RCC 7860 (cell line): ENCODE data around the gene RRP1.

Experiments used
- DNase-seq: peaks from one replicate; pipeline ENCODE4 v3.0.0-alpha.2; 2015; ENCODE audit warnings: low spot score
- FAIRE-seq: peaks from 2 replicates; lab custom pipeline; 2012; peaks lifted over from hg19 to GRCh38; lab: Jason Lieb, UNC

Gene RRP1, protein sequence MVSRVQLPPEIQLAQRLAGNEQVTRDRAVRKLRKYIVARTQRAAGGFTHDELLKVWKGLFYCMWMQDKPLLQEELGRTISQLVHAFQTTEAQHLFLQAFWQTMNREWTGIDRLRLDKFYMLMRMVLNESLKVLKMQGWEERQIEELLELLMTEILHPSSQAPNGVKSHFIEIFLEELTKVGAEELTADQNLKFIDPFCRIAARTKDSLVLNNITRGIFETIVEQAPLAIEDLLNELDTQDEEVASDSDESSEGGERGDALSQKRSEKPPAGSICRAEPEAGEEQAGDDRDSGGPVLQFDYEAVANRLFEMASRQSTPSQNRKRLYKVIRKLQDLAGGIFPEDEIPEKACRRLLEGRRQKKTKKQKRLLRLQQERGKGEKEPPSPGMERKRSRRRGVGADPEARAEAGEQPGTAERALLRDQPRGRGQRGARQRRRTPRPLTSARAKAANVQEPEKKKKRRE

DNA sequence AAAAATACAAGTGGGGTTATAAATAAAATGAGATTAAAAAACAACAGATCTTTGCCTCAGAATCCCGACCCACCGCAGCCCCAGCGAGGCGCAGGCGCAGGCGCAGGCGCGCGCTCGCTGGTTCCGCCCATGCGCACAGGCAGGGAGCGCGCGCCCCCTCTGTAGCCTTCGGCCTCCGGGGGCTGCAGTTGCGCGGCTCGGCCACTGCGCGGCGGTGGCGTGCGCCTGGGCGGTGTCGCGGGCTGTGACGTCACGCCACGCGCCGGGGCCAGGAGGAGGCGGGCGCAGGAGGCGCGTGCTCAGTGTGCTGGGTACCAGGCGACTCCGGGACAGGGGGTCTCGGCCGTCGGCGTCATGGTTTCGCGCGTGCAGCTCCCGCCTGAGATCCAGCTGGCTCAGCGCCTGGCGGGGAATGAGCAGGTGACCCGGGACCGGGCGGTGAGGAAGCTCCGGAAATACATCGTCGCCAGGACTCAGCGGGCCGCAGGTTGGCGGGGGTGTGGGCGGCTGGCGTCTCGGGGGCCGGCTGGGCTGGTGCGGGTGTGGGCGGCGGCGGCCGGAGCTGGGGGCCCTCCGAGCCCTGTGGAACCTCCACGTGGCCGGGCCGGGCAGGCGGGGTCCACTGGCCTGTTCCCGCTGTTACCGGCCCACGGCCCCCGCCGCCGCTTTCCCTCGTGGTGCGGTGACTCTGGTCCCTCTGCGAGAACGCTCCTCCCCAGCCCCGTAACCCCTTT lies at the start of gene RRP1:
Gene RRP1 (plus strand): TSS at position 302 of the 734 bp plus-strand sequence. CDS start 53 bp downstream, at position 355.
- FAIRE-seq (no peak), DNase-seq (peak; percentile 78)

DNA sequence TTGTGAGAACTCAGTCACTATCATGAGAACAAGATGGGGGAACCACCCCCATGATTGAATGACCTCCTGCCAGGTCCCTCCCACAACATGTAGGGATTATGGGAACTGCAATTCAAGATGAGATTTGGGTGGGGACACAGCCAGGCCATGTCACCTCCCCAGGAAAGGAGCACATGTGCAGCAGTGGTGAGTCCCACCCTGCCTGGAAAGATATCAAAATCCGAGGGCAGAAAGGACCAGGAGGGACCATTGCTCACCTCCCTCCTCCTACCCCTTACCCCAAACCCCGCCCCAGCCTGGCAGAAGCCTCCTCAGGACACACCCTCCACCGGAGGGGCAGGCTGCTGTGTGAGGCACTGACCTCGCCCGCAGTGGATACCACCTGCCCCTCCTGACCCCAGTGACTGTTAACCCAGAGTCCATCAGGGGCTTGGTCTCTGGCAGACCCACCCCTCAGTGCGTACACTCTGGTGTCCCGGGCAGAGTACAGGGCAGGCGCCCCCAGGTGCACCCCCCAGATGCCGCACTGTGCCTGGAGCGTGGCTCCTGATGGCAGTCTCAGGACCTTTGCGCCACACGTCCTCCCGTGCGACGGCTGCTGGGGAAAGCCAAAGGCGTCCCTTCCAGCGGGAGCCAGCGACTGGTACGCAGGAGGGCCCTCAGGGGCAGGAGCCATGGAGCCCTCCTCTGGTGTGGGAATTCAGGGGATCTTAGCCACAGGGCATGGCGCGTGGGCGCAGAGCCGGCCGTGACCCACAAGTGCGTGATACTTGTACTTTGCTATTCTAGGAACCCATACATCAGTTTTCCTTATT lies 49.5 kb upstream of the RRP1 start:
- FAIRE-seq (no peak), DNase-seq (no peak)

DNA sequence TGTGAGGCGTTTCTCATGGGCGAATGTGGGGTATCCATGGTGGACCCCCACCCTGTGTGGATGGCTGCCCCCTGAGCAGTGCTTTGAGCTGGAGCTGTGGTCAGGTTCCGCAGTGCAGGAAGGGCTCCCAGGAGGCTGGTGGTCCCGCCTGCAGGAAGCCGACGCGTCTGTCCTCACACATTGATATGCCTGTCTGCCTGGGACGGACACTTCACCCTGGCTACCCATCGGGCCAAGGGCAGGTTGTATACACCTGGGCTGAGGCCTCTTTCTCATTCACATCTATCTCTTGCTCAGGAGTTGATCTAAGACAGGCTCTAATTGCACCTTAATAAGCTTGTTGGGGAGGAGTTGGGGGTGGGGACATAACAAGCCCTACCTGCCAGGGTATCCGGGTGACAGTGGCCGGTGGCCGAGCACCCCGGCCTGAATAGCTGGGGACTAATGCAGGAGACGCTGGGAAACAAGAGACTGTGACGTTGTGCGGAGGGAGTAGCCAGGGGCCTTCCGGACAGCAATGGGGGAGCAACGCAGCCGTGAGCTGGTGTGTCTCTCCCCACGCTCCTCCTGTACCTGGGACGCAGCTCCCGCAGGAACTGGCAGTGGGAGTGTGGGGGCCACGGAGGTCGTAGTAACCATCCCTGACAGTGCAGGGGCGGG lies 48.8 kb upstream of the RRP1 start:
- FAIRE-seq (no peak), DNase-seq (no peak)

DNA sequence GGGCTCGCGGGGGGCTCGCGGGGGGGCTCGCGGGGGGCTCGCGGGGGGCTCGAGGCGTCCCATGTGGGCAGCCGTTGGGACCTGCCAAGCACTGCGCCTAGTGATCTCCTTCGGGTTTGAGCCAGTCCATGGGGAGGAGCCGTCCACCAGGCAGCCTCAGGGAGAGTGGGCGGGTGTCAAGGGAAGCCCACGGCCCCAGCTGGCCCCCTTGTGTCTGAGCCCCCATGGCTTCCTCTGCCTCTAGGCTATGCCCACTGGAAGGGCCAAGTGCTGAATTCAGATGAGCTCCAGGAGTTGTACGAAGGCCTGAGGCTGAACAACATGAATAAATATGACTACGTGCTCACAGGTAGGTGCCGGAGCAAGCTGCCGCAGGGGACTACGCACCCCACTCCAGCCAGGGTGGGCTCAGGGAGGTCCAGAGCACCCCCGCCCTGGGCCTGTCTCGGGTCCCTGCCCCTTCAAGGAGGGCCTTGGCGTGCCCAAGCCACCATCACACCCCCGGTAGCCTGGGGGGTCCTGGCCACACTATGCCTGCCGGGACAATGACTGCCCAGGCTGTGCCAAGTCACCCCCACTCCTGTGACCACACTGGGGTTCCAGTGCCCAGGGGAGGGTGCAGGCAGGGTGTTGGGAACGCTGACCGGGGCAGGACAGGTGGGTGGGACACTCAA lies 47.8 kb upstream of the RRP1 start:
- DNase-seq: no peak
- no peak for FAIRE-seq

DNA sequence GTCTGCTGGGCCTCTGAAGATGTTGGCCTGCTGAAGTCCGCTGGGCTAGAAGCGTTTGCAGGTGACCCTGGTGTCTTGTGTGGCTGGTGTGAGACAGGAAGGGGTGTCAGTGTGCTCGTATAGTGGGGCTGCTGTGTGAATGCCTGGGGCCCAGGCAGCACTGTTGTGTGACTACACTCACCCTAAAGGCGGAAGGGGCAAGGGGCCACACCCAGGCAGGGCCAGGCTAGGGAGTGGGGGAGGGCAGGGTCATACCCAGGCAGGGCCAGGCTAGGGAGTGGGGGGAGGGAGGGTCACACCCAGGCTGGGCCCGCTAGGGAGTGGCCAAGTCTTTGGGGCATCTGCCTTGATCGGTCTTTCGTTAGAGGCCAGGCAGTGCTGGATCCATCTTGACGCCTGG lies 45.4 kb upstream of the RRP1 start:
- DNase-seq (no peak), FAIRE-seq (no peak)

DNA sequence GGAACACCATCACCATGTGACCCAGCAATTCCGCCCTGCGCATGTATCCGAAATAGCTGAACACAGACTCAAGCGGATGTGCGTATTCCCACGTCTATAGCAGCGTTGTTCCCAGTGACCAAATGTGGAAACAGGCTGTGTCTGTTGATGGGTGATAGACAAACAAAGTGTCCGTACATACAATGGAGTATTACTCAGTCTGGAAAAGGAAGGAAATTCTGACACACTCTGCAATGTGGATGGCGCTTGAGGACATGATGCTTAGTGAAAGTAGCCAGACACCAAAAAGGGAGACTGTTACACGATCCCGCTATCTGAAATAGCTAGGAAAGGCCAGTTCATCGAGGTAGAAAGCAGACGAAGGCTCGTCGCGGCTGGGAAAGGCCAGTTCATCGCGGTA lies 44.7 kb upstream of the RRP1 start:
- DNase-seq: no peak
- no peak for FAIRE-seq

DNA sequence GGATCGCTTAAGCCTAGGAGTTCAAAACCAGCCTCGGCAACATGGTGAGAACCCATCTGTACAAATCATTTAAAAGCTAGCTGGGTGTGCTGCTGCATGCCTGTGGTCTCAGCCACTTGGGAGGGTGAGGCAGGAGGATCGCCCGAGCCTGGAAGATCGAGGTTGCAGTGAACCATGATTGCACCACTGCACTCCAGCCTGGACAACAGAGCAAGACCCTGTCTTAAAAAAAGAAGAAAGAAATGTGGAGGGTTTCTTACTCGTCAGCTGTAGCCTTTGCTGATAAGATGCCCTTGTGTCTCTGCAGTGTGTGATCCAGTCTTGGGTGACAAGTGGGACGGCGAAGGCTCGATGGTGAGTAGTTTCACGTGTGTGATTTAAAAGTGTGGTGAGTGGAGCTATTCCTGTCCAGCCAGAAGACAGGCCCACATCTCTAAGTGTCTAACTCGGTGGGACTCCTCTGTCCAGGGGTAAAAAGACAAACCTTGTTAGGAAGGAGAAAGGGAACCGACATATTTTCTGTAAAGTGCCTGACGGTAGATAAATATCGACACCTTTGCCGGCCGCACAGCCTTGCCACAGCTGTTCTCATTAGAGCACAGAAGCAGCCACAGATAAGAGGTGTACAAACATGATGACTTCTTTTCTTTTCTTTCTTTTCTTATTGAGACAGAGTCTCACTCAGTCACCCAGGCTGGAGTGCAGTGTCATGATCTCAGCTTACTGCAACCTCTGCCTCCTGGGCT lies 43.4 kb upstream of the RRP1 start:
- no peak for DNase-seq
- FAIRE-seq: no peak

DNA sequence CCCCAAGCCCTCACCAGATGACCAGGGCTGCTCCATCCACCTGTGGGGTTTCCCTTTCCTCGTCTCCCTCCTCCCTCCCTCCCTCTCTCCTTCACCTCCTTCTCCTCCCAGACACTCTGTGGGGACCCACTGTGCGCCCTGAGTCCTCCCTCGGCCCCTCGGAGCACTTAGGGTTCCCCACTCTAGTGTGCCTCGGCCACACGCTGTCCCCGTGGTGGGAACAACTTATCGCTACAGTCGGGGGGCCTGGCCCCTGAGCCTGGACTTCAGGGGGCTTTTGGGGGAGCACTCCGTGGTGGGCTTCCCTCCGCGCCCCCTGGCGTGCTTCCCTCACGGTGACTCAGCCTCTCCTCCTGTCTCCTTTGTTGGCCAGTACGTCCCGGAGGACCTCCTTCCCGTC lies 40.8 kb upstream of the RRP1 start:
- DNase-seq (no peak), FAIRE-seq (no peak)

DNA sequence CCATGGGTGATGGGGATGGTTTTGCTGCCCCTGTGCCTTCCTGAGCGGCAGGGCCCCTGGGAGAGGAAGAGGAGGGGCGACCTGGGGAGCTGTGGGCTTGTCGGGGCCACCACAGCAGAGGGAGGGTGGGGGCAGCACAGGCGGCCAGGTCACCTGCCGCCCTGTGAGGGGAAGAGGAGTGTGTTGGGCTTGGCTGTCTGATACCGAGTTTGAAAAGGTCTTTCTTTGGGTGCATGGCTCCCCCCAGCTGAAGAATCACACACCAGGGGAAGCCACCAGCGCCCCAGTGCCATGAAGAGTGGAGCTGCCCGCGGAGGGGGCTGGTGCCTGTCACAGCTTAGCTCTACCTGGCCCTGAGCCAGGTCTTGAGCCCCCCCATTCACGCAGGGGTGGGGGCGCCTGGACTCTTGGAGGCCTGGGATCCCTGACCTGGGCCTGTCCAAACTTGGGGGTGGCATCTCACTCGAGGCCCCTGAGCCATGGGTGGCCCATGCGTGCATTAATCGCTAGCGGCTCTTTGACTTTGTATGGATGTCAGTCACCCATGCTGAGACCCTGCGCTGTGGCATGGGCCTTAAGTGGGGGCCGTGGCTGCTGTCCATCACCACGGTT lies 39.6 kb upstream of the RRP1 start:
- no peak for DNase-seq

DNA sequence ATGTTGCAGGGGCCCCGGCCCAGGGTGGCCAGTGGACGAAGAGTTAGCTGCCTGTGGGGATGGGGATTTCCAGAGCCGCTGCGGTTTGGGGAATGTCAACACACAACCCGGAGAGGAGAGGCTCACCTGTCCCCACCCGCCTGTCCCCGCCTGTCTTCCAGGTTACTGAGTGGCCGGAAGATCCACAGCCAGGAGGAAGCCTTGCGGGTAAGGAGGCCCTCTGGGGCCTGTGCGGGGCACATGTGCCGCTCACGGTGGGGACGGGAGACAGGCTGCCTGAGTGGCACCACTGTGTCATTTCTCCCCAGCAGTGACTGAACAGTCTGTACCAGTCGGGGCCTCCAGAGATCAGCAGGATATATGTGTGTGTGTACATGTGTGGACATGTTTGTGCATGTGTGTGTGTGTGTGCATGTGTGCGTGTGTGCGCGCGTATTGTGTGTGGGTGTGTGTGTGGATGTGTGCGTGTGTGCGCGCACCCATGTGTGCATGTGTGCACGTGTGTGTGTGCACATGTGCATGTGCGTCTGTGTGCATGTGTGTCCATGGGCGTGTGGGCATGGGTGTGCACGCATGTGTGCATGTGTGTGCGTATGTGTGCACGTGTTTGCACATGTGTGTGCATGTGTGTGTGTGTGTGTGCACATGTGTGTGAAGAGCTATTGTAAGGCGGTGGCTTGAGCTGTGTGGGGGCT lies 38.9 kb upstream of the RRP1 start:
- DNase-seq (no peak), FAIRE-seq (no peak)

More for the DNA sequence above, 39.6 kb upstream of the RRP1 start:
- no peak for FAIRE-seq

DNA sequence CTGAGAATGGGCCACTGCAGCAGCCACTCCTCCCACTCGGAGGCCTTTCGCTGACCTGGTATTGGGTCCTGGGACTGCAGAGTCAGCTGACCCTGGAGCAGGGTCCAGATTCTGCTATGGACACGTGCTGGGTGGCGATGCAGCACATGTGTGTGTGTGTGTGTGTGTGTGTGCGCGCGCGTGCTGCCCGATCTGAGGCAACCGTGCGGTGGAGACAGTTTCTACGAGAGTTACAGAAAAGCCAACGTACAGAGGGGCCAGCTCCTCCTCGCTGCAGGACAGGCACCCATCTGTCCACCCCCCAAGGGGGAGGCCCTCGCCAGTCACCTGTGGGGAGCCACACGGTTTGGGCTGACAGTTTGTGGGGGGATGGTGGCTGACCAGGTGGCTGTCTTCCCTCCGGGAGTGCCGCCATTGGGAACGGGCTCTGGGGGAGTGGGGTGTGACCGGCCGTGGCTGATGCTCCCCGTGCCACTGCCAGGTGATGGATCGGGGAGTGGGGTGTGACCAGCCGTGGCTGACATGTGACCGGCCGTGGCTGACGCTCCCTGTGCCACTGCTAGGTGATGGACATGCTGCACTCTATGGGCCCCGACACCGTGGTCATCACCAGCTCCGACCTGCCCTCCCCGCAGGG lies 37.3 kb upstream of the RRP1 start:
- DNase-seq: no peak
- no peak for FAIRE-seq

DNA sequence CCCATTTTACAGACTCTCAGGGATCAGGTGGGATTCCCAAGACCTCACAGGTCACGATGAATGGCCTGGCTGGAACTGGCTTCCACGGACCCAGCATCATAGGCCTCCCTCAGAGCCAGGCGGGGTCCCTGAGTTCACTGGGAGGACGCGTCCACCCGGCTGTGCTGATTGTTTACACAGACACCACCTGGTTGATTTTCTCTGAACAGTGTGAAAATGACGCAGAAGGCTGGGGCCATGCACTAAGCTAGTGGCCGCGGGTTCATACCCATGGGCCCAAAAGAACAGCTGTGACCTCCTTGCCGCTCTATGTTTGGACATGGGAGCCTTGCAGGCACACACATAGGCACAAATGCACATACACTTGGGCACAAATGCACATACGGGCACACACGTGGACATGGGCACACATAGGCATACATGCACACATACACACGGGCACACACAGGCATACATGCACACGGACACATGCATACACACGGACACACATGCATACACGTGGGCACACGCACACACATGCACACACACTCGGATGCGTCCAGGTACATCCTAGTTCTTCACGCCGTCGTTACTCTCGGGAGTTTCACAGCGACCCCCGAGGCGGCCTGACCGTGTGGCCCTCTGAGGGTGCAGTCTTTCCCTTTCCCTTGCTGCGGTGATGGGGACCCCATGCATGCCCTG lies 36.5 kb upstream of the RRP1 start:
- no peak for DNase-seq
- no peak for FAIRE-seq

DNA sequence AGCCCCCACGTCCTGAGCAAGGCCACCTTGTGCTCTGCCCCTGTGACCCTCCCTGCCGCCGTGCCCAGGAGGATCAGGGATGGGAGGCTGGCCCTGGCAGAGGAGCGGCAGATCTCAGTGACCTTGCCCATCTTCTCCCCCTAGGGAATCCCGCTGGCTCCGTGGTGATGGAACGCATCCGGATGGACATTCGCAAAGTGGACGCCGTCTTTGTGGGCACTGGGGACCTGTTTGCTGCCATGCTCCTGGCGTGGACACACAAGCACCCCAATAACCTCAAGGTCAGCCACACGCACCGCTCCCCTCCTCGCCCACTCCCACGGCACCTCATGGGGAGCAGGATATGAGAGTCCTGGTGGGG lies 36.0 kb upstream of the RRP1 start:
- FAIRE-seq (no peak), DNase-seq (no peak)

DNA sequence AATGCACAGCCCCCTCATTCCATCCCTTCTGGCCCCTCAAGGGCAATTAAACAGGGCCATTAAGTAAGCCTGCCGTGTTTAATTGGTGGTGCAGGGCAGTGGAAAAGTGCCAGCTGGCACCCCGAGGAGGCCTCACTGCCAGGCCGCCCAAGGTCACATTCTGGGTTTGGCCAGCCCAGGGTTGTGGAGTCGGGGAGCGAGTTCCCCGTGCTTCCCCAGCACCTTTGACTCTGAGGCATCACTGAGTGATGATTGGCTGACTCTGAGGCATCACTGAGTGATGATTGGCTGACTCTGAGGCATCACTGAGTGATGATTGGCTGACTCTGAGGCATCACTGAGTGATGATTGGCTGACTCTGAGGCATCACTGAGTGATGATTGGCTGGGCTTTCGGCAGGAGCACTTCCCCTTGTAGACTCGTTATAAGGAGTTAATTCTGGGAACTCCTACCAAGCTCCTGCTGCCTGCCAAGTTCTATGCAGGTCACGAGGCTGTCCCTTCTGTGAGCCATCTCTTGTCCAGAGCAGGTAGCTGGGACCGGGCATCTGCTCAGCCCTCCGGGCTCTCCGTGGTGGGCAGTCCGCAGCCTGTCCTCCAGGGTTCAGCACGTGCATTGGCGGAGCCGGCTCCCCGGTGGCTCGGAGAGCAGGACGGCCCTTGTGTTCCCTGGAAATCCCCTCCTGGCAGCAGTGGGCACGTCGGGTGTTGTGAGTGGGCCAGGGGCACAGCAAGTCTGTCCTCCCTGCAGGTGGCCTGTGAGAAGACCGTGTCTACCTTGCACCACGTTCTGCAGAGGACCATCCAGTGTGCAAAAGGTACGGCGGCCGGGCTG lies 34.2 kb upstream of the RRP1 start:
- FAIRE-seq (no peak), DNase-seq (no peak)

DNA sequence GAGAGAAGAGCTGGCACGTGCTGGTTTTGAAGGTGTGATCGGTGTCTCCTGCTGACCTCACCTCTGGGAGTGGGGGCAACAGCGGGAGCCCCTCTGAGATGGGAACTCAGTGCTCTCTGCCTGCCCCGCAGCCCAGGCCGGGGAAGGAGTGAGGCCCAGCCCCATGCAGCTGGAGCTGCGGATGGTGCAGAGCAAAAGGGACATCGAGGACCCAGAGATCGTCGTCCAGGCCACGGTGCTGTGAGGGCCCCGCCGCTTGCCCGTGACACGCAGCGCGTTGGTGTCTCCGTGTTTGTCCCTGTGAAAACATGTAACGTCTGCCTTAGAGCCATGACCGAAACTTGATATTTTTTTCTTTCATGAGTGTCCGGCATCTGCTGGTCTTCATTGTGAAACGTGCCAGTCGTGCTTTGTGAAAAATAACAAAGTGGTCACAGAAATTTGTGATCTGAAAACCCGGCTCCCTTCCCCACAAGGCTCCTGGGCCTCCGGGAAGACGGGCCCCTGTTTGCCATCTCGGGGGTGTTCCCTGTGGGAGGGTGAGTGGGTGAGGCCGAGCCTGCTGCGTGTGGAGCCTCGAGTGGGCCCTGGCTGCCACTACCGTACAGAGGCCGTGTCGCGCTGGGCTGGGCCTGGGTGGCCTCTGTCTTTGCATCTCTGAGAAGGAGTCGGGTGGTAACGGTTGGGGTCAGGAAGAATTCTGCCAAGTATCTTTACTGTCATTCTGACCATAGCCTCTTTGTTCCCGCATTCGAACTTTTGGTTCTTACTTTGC lies 33.4 kb upstream of the RRP1 start:
- FAIRE-seq (no peak), DNase-seq (no peak)

DNA sequence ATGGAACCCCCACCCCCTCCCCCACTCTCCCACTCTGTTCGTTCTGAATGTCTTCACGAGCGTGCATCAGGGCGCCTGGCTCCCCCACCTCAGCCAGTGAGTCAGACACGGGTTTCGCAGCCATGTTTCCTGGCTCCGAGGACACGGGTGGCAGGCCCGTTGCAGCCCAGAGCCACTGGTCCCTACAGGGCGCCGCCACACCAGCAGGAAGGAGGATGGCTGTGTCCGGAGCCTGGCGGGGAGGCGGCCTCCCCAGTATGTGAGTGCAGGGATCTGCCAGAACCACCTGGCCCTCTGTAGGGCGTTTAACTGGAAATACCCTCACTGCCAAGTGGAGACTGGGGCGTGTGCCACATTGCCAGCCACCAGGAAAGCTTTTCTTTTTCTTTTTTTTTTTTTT lies 31.8 kb upstream of the RRP1 start:
- no peak for DNase-seq
- FAIRE-seq: no peak
